Keratinocyte (primary cell): ENCODE data around the gene POLD3.

Experiments used
- CTCF ChIP-seq, 3 experiments: IDR thresholded peaks in 1 of 3; conservative IDR thresholded peaks in 1 of 3; optimal IDR thresholded peaks in 1 of 3; 2 replicates in 2 of 3; 3 replicates in 1 of 3; pipeline versions ENCODE3 to v1.5.1; 2011; ENCODE audit warnings: low read length in 3 of 3, mild to moderate bottlenecking in 3 of 3, moderate library complexity in 2 of 3, control low read depth in 1 of 3, inconsistent platforms in 1 of 3; ENCODE audit not compliant: insufficient read depth in 2 of 3; ENCODE audit errors: extremely low read depth in 1 of 3
- EZH2 ChIP-seq: IDR thresholded peaks from one replicate; pipeline ENCODE4 v1.6.1; 2012; ENCODE audit warnings: inconsistent platforms, mild to moderate bottlenecking, low read length, moderate library complexity

GRCh38 chr11:74543991-74544390 is 48.4 kb upstream of the POLD3 start:
- TF ChIP-seq CTCF (optimal IDR thresholded peaks at IDR 0.05 in 1 of 3, IDR thresholded peaks at IDR 0.05 in 1 of 3, conservative IDR thresholded peaks at IDR 0.05 in 1 of 3; ENCODE audit: extremely low read depth in 1 of 3, insufficient read depth in 2 of 3, low read length in 3 of 3) = no peak
- no peak for TF ChIP-seq EZH2
